ENCODE results near the gene DYTN.
A peak's percentile ranks its signal among the peaks of the same experiment; 100 is the strongest.

The DYTN gene

GRCh38 chr2:206688453-206688852, 29.7 kb downstream of the DYTN start:
- TF ChIP-seq CTCF (IDR thresholded peaks at IDR 0.05; ENCODE audit: insufficient read depth, low read length, poor library complexity, severe bottlenecking): no peak
- Histone ChIP-seq H3K27me3 (replicated peaks; ENCODE audit: control insufficient read depth, insufficient read depth, low read length) (no peaks in the 10 kb centered on the region), H3K36me3 (ENCODE audit: control insufficient read depth, insufficient read depth, low read length) (no peaks in the 10 kb centered on the region), H3K4me3 (replicated peaks; ENCODE audit: low read depth, low read length) (no peak overlapping the region)
- no peak for DNase-seq (ENCODE audit: extremely low read depth, insufficient read length)

GRCh38 chr2:206683546-206683945, 34.6 kb downstream of the DYTN start:
- Histone ChIP-seq H3K4me3 (replicated peaks; ENCODE audit: low read depth, low read length) (no peak overlapping the region), H3K36me3 (ENCODE audit: control insufficient read depth, insufficient read depth, low read length) (no peaks in the 10 kb centered on the region), H3K27me3 (replicated peaks; ENCODE audit: control insufficient read depth, insufficient read depth, low read length) (no peaks in the 10 kb centered on the region)
- no peak for TF ChIP-seq CTCF (IDR thresholded peaks at IDR 0.05; ENCODE audit: insufficient read depth, low read length, poor library complexity, severe bottlenecking)
- DNase-seq (ENCODE audit: extremely low read depth, insufficient read length): no peak

- no peaks in the 10 kb centered on the region; the same call in 1 of the 2 replicates for H3K27me3 ChIP-seq (replicated peaks; ENCODE audit: control insufficient read depth, insufficient read depth, low read length)
- DNase-seq (ENCODE audit: extremely low read depth, insufficient read length): peak; percentile 15
- TF ChIP-seq CTCF (IDR thresholded peaks at IDR 0.05; ENCODE audit: insufficient read depth, low read length, poor library complexity, severe bottlenecking): no peak
- no peaks in the 10 kb centered on the region for H3K36me3 ChIP-seq (ENCODE audit: control insufficient read depth, insufficient read depth, low read length)
- no peak overlapping the region for H3K4me3 ChIP-seq (replicated peaks; ENCODE audit: low read depth, low read length)
These were observed 47.5 kb downstream of the DYTN start for GRCh38 chr2:206670531-206671319.

- Histone ChIP-seq H3K27me3 (replicated peaks; ENCODE audit: control insufficient read depth, insufficient read depth, low read length) (no peaks in the 10 kb centered on the region; the same call in 1 of the 2 replicates), H3K36me3 (ENCODE audit: control insufficient read depth, insufficient read depth, low read length) (no peaks in the 10 kb centered on the region), H3K4me3 (replicated peaks; ENCODE audit: low read depth, low read length) (no peak overlapping the region)
- no peak for DNase-seq (ENCODE audit: extremely low read depth, insufficient read length)
- no peak for TF ChIP-seq CTCF (IDR thresholded peaks at IDR 0.05; ENCODE audit: insufficient read depth, low read length, poor library complexity, severe bottlenecking)
These were observed 52.9 kb downstream of the DYTN start for GRCh38 chr2:206665251-206665650.

- H3K27me3 ChIP-seq (replicated peaks; ENCODE audit: control insufficient read depth, insufficient read depth, low read length): no peaks in the 10 kb centered on the region
- no peak overlapping the region for H3K4me3 ChIP-seq (replicated peaks; ENCODE audit: low read depth, low read length)
- DNase-seq (ENCODE audit: extremely low read depth, insufficient read length): no peak
- H3K36me3 ChIP-seq (ENCODE audit: control insufficient read depth, insufficient read depth, low read length): no peaks in the 10 kb centered on the region
- TF ChIP-seq CTCF (IDR thresholded peaks at IDR 0.05; ENCODE audit: insufficient read depth, low read length, poor library complexity, severe bottlenecking): no peak
These were observed 61.1 kb downstream of the DYTN start for GRCh38 chr2:206657087-206657486.

Measured in GM06990 (cell line).